ENCODE measurements around the gene ZSWIM1. TPM values are rescaled to one million over a fixed set of nuclear protein-coding genes. Genes with fewer than 3 reads are reported as not detected.

Gene ZSWIM1
- total RNA-seq, 1 experiment from 2014 or later = 17.4 TPM

GRCh38 chr20:45933266-45934045 is 52.4 kb downstream of the ZSWIM1 start:
- Mint-ChIP-seq H3K36me3 (peaks cover 14% of the 10 kb centered on the region), H3K4me3 (peak overlapping the region; percentile 96), H3K9me3 (no peaks in the 10 kb centered on the region), H3K27ac (peak overlapping the region; percentile 100), H3K27me3 (ENCODE audit: low read depth) (no peaks in the 10 kb centered on the region), H3K4me1 (peaks cover 38% of the 10 kb centered on the region)
- ChIA-PET POLR2A (interaction anchor here (0.7 to 3.4 kb wide), 17 partner anchors 8 to 134 kb away, joined by 3 to 43 read pairs (median 4); partner anchors contain the start of genes CTSA, NEURL2, PLTP and SNX21), CTCF (interaction anchor here (0.6 to 2.7 kb wide), 22 partner anchors 10 to 570 kb away, joined by 3 to 21 read pairs (median 4); partner anchors contain the start of genes CTSA, NEURL2, PLTP and SYS1)
- ATAC-seq (peak; percentile 66), DNase-seq (ENCODE audit: low spot score) (peak; percentile 86)
- peak; percentile 81; the same call in 1 of the 2 replicates for TF ChIP-seq PRRX2 (CRISPR knock-in tag; IDR thresholded peaks at IDR 0.05)
- peak; percentile 53; the same call in 1 of the 2 replicates for TF ChIP-seq ETV6 (CRISPR knock-in tag; IDR thresholded peaks at IDR 0.05)
- no peak for TF ChIP-seq NFYB (CRISPR knock-in tag; conservative IDR thresholded peaks at IDR 0.05; ENCODE audit: low read depth)
- TF ChIP-seq ATF6 (CRISPR knock-in tag; IDR thresholded peaks at IDR 0.05) = no peak
- peak; percentile 44; the same call in 1 of the 2 replicates for TF ChIP-seq ZNF425 (CRISPR knock-in tag; conservative IDR thresholded peaks at IDR 0.05)
- 0 out of 2 replicates have a peak, but pooled peaks have one; percentile 19 for TF ChIP-seq AR (CRISPR knock-in tag; IDR thresholded peaks at IDR 0.05)
- 0 out of 2 replicates have a peak, but pooled peaks have one; percentile 11 for TF ChIP-seq FOXP4 (CRISPR knock-in tag; IDR thresholded peaks at IDR 0.05)
- TF ChIP-seq TEAD1 (CRISPR knock-in tag; IDR thresholded peaks at IDR 0.05) = peak; percentile 62; the same call in 1 of the 2 replicates
- peak; percentile 17; the same call in 1 of the 2 replicates for TF ChIP-seq IRF1 (CRISPR knock-in tag; IDR thresholded peaks at IDR 0.05)
- peak; percentile 15; the same call in 1 of the 2 replicates for TF ChIP-seq CREM (CRISPR knock-in tag; IDR thresholded peaks at IDR 0.05)
- 0 out of 2 replicates have a peak, but pooled peaks have one; percentile 14 for TF ChIP-seq USF1 (CRISPR knock-in tag; IDR thresholded peaks at IDR 0.05)
- peak; percentile 63; the same call in 1 of the 2 replicates for TF ChIP-seq KAT7 (CRISPR knock-in tag; IDR thresholded peaks at IDR 0.05; ENCODE audit: borderline replicate concordance)
- TF ChIP-seq SP1 (CRISPR knock-in tag; conservative IDR thresholded peaks at IDR 0.05) = peak; percentile 44
- TF ChIP-seq USF2 (CRISPR knock-in tag; IDR thresholded peaks at IDR 0.05) = 0 out of 2 replicates have a peak, but pooled peaks have one; percentile 33
- no peak for TF ChIP-seq MLX (CRISPR knock-in tag; IDR thresholded peaks at IDR 0.05)
- 0 out of 2 replicates have a peak, but pooled peaks have one; percentile 14 for TF ChIP-seq MAX (CRISPR knock-in tag; IDR thresholded peaks at IDR 0.05)

Data from WTC11 (cell line).